A673 (cell line): ENCODE data around the gene INHBA. TPM values are rescaled to one million over a fixed set of nuclear protein-coding genes. Genes with fewer than 3 reads are reported as not detected.

Source experiments
- BruUV-seq: library from RNA; stranded (reverse); fragments of 400-500 nt; replicated peaks from 2 replicates; lab custom pipeline; 2021; lab: Mats Ljungman, UMichigan
- CTCF ChIA-PET: fragments of 300-600 bp; sonication (Branson Sonifier 250); formaldehyde crosslinking; loops from one replicate; lab custom pipeline; 2022; ENCODE audit warnings: antibody characterized with exemption; lab: Charles Lee
- POLR2A ChIA-PET: fragments of 300-600 bp; sonication (Branson Sonifier 250); formaldehyde crosslinking; loops from one replicate; lab custom pipeline; 2022; ENCODE audit warnings: antibody characterized with exemption; ENCODE audit not compliant: low non-redundant PET; lab: Charles Lee
- DNase-seq: peaks from one replicate; pipeline ENCODE4 v3.0.0-alpha.2; 2015; ENCODE audit warnings: low spot score
- H3K27ac ChIP-seq: fragments of 200-600 bp; sonication (generic); 2 replicates; pipeline ENCODE4 v1.5.1; 2016; ENCODE audit warnings: mixed run types, low read depth, mild to moderate bottlenecking, mixed read lengths, antibody characterized with exemption, low read length; ENCODE audit not compliant: poor library complexity, severe bottlenecking
- H3K27me3 ChIP-seq: fragments of 200-600 bp; sonication (generic); replicated peaks from 2 replicates; pipeline ENCODE4 v1.6.1; 2017; ENCODE audit warnings: mixed run types, low read depth, mild to moderate bottlenecking, mixed read lengths, antibody characterized with exemption, low read length; ENCODE audit not compliant: insufficient read depth, poor library complexity
- H3K36me3 ChIP-seq: fragments of 200-600 bp; sonication (generic); 2 replicates; pipeline ENCODE4 v1.6.1; 2016; ENCODE audit warnings: mixed run types, mild to moderate bottlenecking, mixed read lengths, antibody characterized with exemption, low read length; ENCODE audit not compliant: insufficient read depth, poor library complexity, severe bottlenecking
- H3K4me1 ChIP-seq: fragments of 200-600 bp; sonication (generic); 2 replicates; pipeline ENCODE4 v1.6.1; 2017; ENCODE audit warnings: mixed run types, mild to moderate bottlenecking, mixed read lengths, antibody characterized with exemption, low read length; ENCODE audit not compliant: insufficient read depth, poor library complexity, severe bottlenecking
- H3K4me3 ChIP-seq: fragments of 200-600 bp; sonication (generic); 2 replicates; pipeline ENCODE4 v1.5.1; 2016; ENCODE audit warnings: low read depth, mixed run types, mild to moderate bottlenecking, mixed read lengths, low read length; ENCODE audit not compliant: poor library complexity, severe bottlenecking
- H3K9me3 ChIP-seq: fragments of 200-600 bp; sonication (generic); 2 replicates; pipeline ENCODE4 v1.6.1; 2016; ENCODE audit warnings: mixed run types, low read depth, mild to moderate bottlenecking, mixed read lengths, antibody characterized with exemption, low read length; ENCODE audit not compliant: poor library complexity, severe bottlenecking
- EZH2 ChIP-seq: fragments of 200-600 bp; sonication (generic); IDR thresholded peaks from 2 replicates; pipeline ENCODE4 v1.6.1; 2017; ENCODE audit warnings: borderline replicate concordance, low read depth, mild to moderate bottlenecking, mixed read lengths, antibody characterized with exemption, low read length; ENCODE audit not compliant: poor library complexity, severe bottlenecking
- intact Hi-C: fragments of 100-400 bp; cut with micrococcal nuclease; formaldehyde crosslinking; loops from one replicate; pipeline ENCODE4 v1.10.0; 2022; ENCODE audit not compliant: unreplicated experiment
- total RNA-seq: library from RNA; stranded (reverse); gene quantifications from 2 replicates; pipeline ENCODE4 v1.2.3, GENCODE V29; 2021
- TF ChIP-seq, protein P1 (sequence below): fragments of 300-800, 200-600 bp; sonication (generic); conservative IDR thresholded peaks from 2 replicates; pipeline ENCODE4 v1.5.1; 2017; ENCODE audit warnings: low read depth, mild to moderate bottlenecking, antibody characterized with exemption, low read length, moderate library complexity, mixed read lengths

Gene INHBA
- total RNA-seq, 1 experiment from 2014 or later, result 1.7 TPM

DNA sequence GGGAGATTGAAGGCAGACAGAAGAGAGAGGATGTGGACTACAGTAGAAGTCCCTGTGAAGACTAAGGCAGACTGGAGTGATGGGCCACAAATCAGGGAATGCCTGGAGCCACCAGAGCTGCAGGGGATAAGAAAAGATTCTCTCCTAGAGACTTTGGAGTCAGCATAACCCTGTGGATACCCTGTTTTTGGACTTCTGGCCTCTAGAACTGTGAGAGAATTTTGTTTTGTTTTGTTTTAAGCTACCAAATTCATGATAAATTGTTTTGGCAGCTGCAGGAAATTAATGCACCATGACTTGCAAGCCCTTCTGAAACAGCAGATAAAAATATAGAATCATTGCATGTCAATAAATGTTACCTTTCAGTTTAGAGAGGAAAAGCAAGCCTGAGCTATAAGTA, 41.3 kb downstream of the INHBA start:
- DNase-seq, result no peak
- POLR2A ChIA-PET, result no interaction called here
- Histone ChIP-seq H3K4me3 (no peak overlapping the region), H3K36me3 (no peaks in the 10 kb centered on the region), H3K27me3 (no peaks in the 10 kb centered on the region), H3K9me3 (no peaks in the 10 kb centered on the region), H3K4me1 (no peaks in the 10 kb centered on the region), H3K27ac (no peak overlapping the region)
- CTCF ChIA-PET, result no interaction called here
- no TSS peak for BruUV-seq
- intact Hi-C loops, result no loop called here
- TF ChIP-seq, protein P1, sequence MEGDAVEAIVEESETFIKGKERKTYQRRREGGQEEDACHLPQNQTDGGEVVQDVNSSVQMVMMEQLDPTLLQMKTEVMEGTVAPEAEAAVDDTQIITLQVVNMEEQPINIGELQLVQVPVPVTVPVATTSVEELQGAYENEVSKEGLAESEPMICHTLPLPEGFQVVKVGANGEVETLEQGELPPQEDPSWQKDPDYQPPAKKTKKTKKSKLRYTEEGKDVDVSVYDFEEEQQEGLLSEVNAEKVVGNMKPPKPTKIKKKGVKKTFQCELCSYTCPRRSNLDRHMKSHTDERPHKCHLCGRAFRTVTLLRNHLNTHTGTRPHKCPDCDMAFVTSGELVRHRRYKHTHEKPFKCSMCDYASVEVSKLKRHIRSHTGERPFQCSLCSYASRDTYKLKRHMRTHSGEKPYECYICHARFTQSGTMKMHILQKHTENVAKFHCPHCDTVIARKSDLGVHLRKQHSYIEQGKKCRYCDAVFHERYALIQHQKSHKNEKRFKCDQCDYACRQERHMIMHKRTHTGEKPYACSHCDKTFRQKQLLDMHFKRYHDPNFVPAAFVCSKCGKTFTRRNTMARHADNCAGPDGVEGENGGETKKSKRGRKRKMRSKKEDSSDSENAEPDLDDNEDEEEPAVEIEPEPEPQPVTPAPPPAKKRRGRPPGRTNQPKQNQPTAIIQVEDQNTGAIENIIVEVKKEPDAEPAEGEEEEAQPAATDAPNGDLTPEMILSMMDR, result no peak
- no peak for TF ChIP-seq EZH2

DNA sequence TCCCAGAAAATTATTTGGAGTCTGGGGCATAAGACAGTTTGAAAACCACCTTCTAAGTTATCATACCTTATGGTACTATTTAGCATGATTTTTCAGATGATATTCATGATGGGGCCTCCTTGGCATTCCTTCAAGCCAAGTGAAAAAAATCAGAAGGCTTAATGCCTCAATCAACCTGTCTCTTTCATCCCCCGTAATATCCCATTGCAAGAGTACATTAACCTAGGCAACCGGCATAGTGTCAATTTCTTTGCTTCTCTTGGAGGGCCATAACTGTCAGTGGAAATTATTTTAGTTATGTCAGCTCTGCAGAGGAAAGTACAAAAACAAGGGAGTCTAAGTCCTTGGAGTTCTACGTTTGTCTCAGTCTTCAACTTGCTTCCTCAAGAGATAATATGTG, 43.4 kb downstream of the INHBA start:
- H3K27me3 ChIP-seq, result no peaks in the 10 kb centered on the region
- ChIA-PET CTCF (no interaction called here), POLR2A (no interaction called here)
- no peaks in the 10 kb centered on the region for H3K36me3 ChIP-seq
- no peak overlapping the region for H3K4me3 ChIP-seq
- DNase-seq, result no peak
- BruUV-seq, result no TSS peak
- intact Hi-C loops, result no loop called here
- H3K27ac ChIP-seq, result no peak overlapping the region
- no peaks in the 10 kb centered on the region for H3K9me3 ChIP-seq
- H3K4me1 ChIP-seq, result no peaks in the 10 kb centered on the region
- TF ChIP-seq, protein P1, result no peak
- TF ChIP-seq EZH2, result no peak

DNA sequence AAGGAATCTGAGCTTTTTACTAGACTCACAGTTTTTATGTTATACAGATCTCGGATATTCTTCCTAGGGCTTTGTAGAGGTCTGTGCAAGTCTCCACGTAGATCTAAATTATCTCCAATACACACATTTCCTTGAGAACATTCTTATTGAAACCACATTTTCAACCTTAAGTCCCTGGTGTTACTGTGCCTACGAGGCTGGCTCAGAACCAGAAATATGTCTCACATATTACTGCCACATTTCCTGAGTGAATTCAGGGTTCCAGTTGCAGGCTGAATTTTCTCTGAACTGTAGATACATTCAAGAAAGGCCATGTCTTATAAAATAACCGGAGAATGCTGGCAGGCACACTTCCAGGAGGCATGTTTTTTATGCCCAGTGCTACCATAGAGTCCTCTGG, 46.5 kb downstream of the INHBA start:
- TF ChIP-seq, protein P1, result no peak
- TF ChIP-seq EZH2, result no peak
- Histone ChIP-seq H3K4me1 (no peaks in the 10 kb centered on the region), H3K9me3 (no peaks in the 10 kb centered on the region), H3K27ac (no peak overlapping the region), H3K36me3 (no peaks in the 10 kb centered on the region), H3K27me3 (no peaks in the 10 kb centered on the region), H3K4me3 (no peak overlapping the region)
- no peak for DNase-seq
- BruUV-seq, result no TSS peak
- ChIA-PET POLR2A (no interaction called here), CTCF (no interaction called here)
- intact Hi-C loops, result no loop called here
